Hepatocyte (in vitro differentiated cells): ENCODE results near the gene NCAPG2. TPM values are rescaled to one million over a fixed set of nuclear protein-coding genes. Genes with fewer than 3 reads are reported as not detected.

Experiments used
- DNase-seq: peaks from one replicate; pipeline ENCODE4 v3.0.0-alpha.2; 2016; ENCODE audit warnings: low spot score
- H2AFZ ChIP-seq: fragments of 200-600 bp; sonication (generic); 2 replicates; pipeline ENCODE4 v1.6.0; 2016; ENCODE audit warnings: antibody characterized with exemption, mild to moderate bottlenecking
- H3K27ac ChIP-seq: fragments of 200-600 bp; sonication (generic); 2 replicates; pipeline ENCODE4 v1.5.1; 2016; ENCODE audit warnings: mild to moderate bottlenecking
- H3K27me3 ChIP-seq: fragments of 200-600 bp; sonication (generic); 2 replicates; pipeline ENCODE4 v1.6.1; 2016
- H3K36me3 ChIP-seq: fragments of 200-600 bp; sonication (generic); replicated peaks from 2 replicates; pipeline ENCODE4 v1.5.1; 2016; ENCODE audit warnings: low read depth; ENCODE audit not compliant: insufficient read depth
- H3K4me1 ChIP-seq: fragments of 200-600 bp; sonication (generic); 2 replicates; pipeline ENCODE4 v1.5.1; 2016; ENCODE audit warnings: mild to moderate bottlenecking, moderate library complexity; ENCODE audit not compliant: insufficient read depth
- H3K4me2 ChIP-seq: fragments of 200-600 bp; sonication (generic); 2 replicates; pipeline ENCODE4 v1.6.0; 2016
- H3K4me3 ChIP-seq: fragments of 200-600 bp; sonication (generic); 2 replicates; pipeline ENCODE4 v1.5.1; 2016; ENCODE audit warnings: mild to moderate bottlenecking
- H3K79me2 ChIP-seq: fragments of 200-600 bp; sonication (generic); 2 replicates; pipeline ENCODE4 v1.6.0; 2017; ENCODE audit warnings: mild to moderate bottlenecking
- H3K9me2 ChIP-seq: fragments of 200-600 bp; sonication (generic); replicated peaks from 2 replicates; pipeline ENCODE4 v1.6.0; 2017; ENCODE audit warnings: mild to moderate bottlenecking; ENCODE audit not compliant: insufficient read depth
- H3K9me3 ChIP-seq: fragments of 200-600 bp; sonication (generic); 2 replicates; pipeline ENCODE4 v1.5.1; 2016; ENCODE audit warnings: low read depth, mild to moderate bottlenecking
- H4K20me1 ChIP-seq: fragments of 200-600 bp; sonication (generic); 2 replicates; pipeline ENCODE4 v1.6.0; 2016; ENCODE audit warnings: mild to moderate bottlenecking; ENCODE audit not compliant: insufficient read depth, poor library complexity, severe bottlenecking
- EZH2 ChIP-seq: fragments of 200-600 bp; sonication (generic); IDR thresholded peaks from 2 replicates; pipeline ENCODE4 v1.6.1; 2016; ENCODE audit warnings: antibody characterized with exemption, mild to moderate bottlenecking, borderline replicate concordance
- EZH2phosphoT487 ChIP-seq: fragments of 200-600 bp; sonication (generic); IDR thresholded peaks from one replicate; pipeline ENCODE4 v1.6.1; 2018; ENCODE audit warnings: antibody characterized with exemption, mild to moderate bottlenecking, low read depth, moderate library complexity; ENCODE audit not compliant: unreplicated experiment, severe bottlenecking
- WGBS: methylation state at CpG from one replicate; pipeline ENCODE4 v1.1.6; 2016; ENCODE audit warnings: low lambda C conversion rate; ENCODE audit errors: missing lambda C conversion rate; 5-methylcytosine and 5-hydroxymethylcytosine counted together
- polyA plus RNA-seq: library from polyadenylated mRNA; unstranded; fragments of >200 nt; fragmentation: Nextera tagmentation; extraction: Ambion mirVana; gene quantifications from 2 replicates; pipeline ENCODE4 v1.2.1, GENCODE V29; 2016
- total RNA-seq: library from RNA; depleted of rRNA; stranded (reverse); fragments of >200 nt; gene quantifications from 2 replicates; pipeline ENCODE4 v1.2.3, GENCODE V29; 2014
- TF ChIP-seq, protein P1 (sequence below): fragments of 200-600 bp; sonication (generic); IDR thresholded peaks from 2 replicates; pipeline ENCODE4 v1.5.1; 2016; ENCODE audit warnings: antibody characterized with exemption, mild to moderate bottlenecking; ENCODE audit not compliant: poor library complexity

Gene NCAPG2
- total and polyA plus RNA-seq, 2 experiments from 2014 or later, result 6.2 to 9.5 TPM

DNA sequence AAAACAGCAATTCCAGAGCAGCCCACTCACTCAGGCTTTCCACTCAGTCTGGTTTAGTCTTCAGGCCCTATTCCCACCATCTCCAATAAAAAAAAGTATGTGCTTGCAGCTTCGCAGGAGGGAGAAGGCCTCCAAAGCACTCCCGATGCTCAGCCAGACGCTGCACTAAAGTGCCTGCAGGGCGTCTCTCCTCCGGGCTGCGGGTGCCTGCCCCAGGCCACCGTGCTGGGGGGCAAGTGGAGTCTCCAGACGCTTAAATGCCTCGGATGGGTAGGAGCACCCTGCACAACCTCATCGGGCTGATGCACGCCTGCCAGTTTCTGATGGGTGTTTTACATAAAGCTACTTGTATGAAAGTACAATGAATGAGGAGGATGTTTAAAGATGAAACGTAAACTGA is 31.3 kb upstream of the NCAPG2 start:
- Histone ChIP-seq H3K27ac (no peak overlapping the region), H3K9me3 (no peaks in the 10 kb centered on the region), H3K79me2 (no peaks in the 10 kb centered on the region), H2AFZ (no peak overlapping the region), H3K4me1 (peaks cover 4% of the 10 kb centered on the region), H3K4me2 (no peak overlapping the region), H3K27me3 (no peaks in the 10 kb centered on the region), H3K9me2 (no peaks in the 10 kb centered on the region), H4K20me1 (no peaks in the 10 kb centered on the region), H3K4me3 (no peak overlapping the region), H3K36me3 (no peaks in the 10 kb centered on the region)
- TF ChIP-seq, protein P1, sequence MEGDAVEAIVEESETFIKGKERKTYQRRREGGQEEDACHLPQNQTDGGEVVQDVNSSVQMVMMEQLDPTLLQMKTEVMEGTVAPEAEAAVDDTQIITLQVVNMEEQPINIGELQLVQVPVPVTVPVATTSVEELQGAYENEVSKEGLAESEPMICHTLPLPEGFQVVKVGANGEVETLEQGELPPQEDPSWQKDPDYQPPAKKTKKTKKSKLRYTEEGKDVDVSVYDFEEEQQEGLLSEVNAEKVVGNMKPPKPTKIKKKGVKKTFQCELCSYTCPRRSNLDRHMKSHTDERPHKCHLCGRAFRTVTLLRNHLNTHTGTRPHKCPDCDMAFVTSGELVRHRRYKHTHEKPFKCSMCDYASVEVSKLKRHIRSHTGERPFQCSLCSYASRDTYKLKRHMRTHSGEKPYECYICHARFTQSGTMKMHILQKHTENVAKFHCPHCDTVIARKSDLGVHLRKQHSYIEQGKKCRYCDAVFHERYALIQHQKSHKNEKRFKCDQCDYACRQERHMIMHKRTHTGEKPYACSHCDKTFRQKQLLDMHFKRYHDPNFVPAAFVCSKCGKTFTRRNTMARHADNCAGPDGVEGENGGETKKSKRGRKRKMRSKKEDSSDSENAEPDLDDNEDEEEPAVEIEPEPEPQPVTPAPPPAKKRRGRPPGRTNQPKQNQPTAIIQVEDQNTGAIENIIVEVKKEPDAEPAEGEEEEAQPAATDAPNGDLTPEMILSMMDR, result no peak
- TF ChIP-seq EZH2 (no peak), EZH2phosphoT487 (no peak)
- DNase-seq, result no peak
- WGBS, result 85% methylated on average over 12 of the region's 12 CpGs

DNA sequence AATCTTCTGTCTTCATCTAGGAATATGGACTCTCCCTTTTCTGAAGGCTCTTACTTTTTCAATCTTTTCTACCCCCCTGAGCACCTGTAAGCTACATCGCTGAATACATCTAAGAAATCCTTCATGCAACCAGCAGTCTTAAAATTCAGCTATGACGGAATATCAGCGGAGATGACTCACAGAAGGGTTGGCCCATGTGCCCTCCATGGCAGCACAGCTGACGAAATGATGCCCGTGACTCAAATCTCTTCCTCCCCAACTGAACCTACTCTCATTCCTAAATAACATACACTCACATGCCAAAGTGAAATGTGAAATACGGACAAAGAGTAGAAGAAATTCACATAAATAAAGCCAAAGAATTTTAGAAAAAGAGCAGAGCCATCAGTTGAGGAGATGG is 30.3 kb upstream of the NCAPG2 start:
- H3K4me2 ChIP-seq, result no peak overlapping the region
- no peak overlapping the region for H3K27ac ChIP-seq
- H3K36me3 ChIP-seq, result no peaks in the 10 kb centered on the region
- DNase-seq, result no peak
- H3K9me2 ChIP-seq, result no peaks in the 10 kb centered on the region
- H2AFZ ChIP-seq, result no peak overlapping the region
- no peaks in the 10 kb centered on the region for H3K9me3 ChIP-seq
- H3K4me3 ChIP-seq, result no peak overlapping the region
- H3K27me3 ChIP-seq, result no peaks in the 10 kb centered on the region
- TF ChIP-seq EZH2phosphoT487 (no peak), EZH2 (no peak)
- TF ChIP-seq, protein P1, result no peak
- no peaks in the 10 kb centered on the region for H4K20me1 ChIP-seq
- H3K4me1 ChIP-seq, result peaks cover 4% of the 10 kb centered on the region
- H3K79me2 ChIP-seq, result no peaks in the 10 kb centered on the region
- 93% methylated on average over 6 of the region's 6 CpGs for WGBS

DNA sequence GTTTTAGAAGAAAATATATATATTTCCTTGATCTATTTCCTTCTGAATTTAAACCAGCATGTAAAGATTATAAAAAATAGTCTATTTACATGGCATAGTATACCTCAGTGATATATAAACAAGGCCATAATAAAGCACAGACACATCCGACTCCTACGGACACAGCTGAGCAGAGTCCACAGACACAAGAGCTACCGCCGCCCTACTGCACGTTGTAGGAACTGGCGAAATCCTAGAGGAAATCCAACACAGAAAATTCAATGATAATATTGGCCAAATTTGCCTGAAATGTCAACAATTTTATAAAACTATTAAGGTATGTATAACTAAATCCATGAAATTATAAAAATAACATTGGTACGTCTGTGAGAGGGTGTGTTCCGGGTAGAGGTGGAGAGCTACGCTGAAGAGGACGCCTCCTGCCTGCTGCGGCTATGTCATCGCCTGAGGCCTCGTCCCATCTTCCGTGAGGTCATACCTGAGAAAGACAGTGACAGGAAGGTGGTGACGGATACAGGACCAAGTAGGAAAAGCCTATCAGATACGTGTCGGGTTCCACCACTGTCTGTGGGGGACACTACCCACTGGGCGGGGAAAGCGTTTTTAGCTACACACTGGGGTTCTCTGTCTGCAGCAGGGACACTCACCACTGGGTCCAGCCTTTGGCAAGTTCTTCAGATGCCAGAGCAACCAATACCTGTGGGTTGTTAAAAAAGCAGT is 29.3 kb upstream of the NCAPG2 start:
- H3K79me2 ChIP-seq, result no peaks in the 10 kb centered on the region
- TF ChIP-seq, protein P1, result no peak
- TF ChIP-seq EZH2, result no peak
- no peak for TF ChIP-seq EZH2phosphoT487
- H2AFZ ChIP-seq, result no peak overlapping the region
- H3K27me3 ChIP-seq, result no peaks in the 10 kb centered on the region
- H3K9me2 ChIP-seq, result no peaks in the 10 kb centered on the region
- H3K9me3 ChIP-seq, result no peaks in the 10 kb centered on the region
- no peaks in the 10 kb centered on the region for H3K4me1 ChIP-seq
- H3K4me3 ChIP-seq, result no peak overlapping the region
- no peaks in the 10 kb centered on the region for H4K20me1 ChIP-seq
- H3K36me3 ChIP-seq, result no peaks in the 10 kb centered on the region
- H3K4me2 ChIP-seq, result no peak overlapping the region
- no peak overlapping the region for H3K27ac ChIP-seq
- WGBS, result 97% methylated on average over 19 of the region's 19 CpGs
- DNase-seq, result no peak
